ENCODE data around the gene COPB1. TPM values are rescaled to one million over a fixed set of nuclear protein-coding genes. Genes with fewer than 3 reads are reported as not detected.

Gene COPB1
- total and polyA plus RNA-seq, 9 of the 15 experiments (the other 6 are each of a cell fraction or from before 2014, with no cell fraction given), result 64.7 to 188 (median 91.6) TPM

DNA sequence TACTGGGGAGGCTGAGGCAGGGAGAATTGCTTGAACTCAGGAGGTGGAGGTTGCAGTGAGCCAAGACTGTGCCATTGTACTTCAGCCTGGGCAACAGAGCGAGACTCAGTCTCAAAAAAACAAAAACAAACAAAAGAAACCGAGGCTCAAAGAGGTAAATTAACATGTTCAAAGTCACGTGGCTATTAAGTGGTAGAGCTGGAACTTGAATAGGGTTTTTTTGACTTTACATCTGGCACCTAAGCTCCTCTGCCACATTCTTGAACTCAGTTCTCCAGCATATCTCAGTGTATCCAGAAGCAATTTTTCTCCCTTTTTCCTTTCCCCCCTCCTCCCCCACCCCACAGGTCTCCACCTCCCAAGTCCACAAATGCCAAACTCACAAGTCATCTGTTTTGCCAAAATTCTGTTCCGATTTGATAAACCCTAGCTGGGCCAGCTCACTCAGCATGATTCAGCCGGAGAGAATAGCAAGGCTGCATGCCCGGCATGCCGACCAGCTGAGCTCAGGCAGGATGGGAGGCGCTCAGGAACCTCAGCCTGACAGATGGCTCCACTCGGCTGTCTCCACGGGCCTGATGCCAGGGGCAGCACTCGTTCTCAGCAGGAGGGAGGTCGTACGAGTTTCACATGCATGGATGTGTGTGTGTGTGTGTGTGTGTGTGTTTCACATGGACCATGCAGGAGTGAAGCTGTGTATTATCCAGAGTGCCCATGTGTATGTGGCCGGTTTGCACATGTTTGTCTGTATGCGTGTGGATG, 77.4 kb downstream of the COPB1 start (continued):
- TF ChIP-seq, protein P1, sequence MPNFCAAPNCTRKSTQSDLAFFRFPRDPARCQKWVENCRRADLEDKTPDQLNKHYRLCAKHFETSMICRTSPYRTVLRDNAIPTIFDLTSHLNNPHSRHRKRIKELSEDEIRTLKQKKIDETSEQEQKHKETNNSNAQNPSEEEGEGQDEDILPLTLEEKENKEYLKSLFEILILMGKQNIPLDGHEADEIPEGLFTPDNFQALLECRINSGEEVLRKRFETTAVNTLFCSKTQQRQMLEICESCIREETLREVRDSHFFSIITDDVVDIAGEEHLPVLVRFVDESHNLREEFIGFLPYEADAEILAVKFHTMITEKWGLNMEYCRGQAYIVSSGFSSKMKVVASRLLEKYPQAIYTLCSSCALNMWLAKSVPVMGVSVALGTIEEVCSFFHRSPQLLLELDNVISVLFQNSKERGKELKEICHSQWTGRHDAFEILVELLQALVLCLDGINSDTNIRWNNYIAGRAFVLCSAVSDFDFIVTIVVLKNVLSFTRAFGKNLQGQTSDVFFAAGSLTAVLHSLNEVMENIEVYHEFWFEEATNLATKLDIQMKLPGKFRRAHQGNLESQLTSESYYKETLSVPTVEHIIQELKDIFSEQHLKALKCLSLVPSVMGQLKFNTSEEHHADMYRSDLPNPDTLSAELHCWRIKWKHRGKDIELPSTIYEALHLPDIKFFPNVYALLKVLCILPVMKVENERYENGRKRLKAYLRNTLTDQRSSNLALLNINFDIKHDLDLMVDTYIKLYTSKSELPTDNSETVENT (CRISPR knock-in tag; IDR thresholded peaks at IDR 0.05), result no peak
- TF ChIP-seq BMI1 (IDR thresholded peaks at IDR 0.05; ENCODE audit: low read length), result no peak
- peak; percentile 72 for TF ChIP-seq BHLHE40 (IDR thresholded peaks at IDR 0.05; ENCODE audit: low read length)
- TF ChIP-seq MTA2 (IDR thresholded peaks at IDR 0.05; ENCODE audit: low read depth), result peak; percentile 67
- TF ChIP-seq, protein P2, sequence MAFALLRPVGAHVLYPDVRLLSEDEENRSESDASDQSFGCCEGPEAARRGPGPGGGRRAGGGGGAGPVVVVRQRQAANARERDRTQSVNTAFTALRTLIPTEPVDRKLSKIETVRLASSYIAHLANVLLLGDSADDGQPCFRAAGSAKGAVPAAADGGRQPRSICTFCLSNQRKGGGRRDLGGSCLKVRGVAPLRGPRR (CRISPR knock-in tag; IDR thresholded peaks at IDR 0.05), result no peak
- TF ChIP-seq, protein P3, sequence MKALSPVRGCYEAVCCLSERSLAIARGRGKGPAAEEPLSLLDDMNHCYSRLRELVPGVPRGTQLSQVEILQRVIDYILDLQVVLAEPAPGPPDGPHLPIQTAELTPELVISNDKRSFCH (CRISPR knock-in tag; IDR thresholded peaks at IDR 0.05), result no peak
- TF ChIP-seq, protein P3 (tag; IDR thresholded peaks at IDR 0.05), result no peak
- TF ChIP-seq, protein P4, sequence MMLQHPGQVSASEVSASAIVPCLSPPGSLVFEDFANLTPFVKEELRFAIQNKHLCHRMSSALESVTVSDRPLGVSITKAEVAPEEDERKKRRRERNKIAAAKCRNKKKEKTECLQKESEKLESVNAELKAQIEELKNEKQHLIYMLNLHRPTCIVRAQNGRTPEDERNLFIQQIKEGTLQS (IDR thresholded peaks at IDR 0.05), result peak; percentile 56
- TF ChIP-seq, protein P4 (CRISPR knock-in tag; conservative IDR thresholded peaks at IDR 0.05), result no peak
- no peak for TF ChIP-seq JUNB (CRISPR knock-in tag; conservative IDR thresholded peaks at IDR 0.05)
- no peak for TF ChIP-seq ZNF589 (CRISPR knock-in tag; IDR thresholded peaks at IDR 0.05; ENCODE audit: low read depth)
- TF ChIP-seq CSDE1 (IDR thresholded peaks at IDR 0.05), result no peak
- TF ChIP-seq KLF16 (IDR thresholded peaks at IDR 0.05), result no peak
- no peak for TF ChIP-seq POLR2G (IDR thresholded peaks at IDR 0.05; ENCODE audit: low read depth, low read length)
- peak; percentile 21; the same call in 1 of the 2 replicates for TF ChIP-seq CC2D1A (IDR thresholded peaks at IDR 0.05)
- TF ChIP-seq RBM25 (IDR thresholded peaks at IDR 0.05; ENCODE audit: low read depth, low read length, severe bottlenecking), result no peak
- TF ChIP-seq SIRT6 (IDR thresholded peaks at IDR 0.05; ENCODE audit: low read depth, low read length), result no peak
- TF ChIP-seq ZNF695 (CRISPR knock-in tag; IDR thresholded peaks at IDR 0.05), result no peak
- TF ChIP-seq FOXJ2 (tag; IDR thresholded peaks at IDR 0.05), result no peak
- 0 out of 2 replicates have a peak, but pooled peaks have one; percentile 25 for TF ChIP-seq JUN (IDR thresholded peaks at IDR 0.05; ENCODE audit: borderline replicate concordance, low read depth, low read length)
- no peak for TF ChIP-seq JUN (CRISPR knock-in tag; IDR thresholded peaks at IDR 0.05; ENCODE audit: borderline replicate concordance)
- no peak for TF ChIP-seq MCM5 (IDR thresholded peaks at IDR 0.05; ENCODE audit: low read depth)
- TF ChIP-seq, protein P5, sequence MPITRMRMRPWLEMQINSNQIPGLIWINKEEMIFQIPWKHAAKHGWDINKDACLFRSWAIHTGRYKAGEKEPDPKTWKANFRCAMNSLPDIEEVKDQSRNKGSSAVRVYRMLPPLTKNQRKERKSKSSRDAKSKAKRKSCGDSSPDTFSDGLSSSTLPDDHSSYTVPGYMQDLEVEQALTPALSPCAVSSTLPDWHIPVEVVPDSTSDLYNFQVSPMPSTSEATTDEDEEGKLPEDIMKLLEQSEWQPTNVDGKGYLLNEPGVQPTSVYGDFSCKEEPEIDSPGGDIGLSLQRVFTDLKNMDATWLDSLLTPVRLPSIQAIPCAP (CRISPR knock-in tag; IDR thresholded peaks at IDR 0.05; ENCODE audit: borderline replicate concordance), result no peak
- TF ChIP-seq, protein P6, sequence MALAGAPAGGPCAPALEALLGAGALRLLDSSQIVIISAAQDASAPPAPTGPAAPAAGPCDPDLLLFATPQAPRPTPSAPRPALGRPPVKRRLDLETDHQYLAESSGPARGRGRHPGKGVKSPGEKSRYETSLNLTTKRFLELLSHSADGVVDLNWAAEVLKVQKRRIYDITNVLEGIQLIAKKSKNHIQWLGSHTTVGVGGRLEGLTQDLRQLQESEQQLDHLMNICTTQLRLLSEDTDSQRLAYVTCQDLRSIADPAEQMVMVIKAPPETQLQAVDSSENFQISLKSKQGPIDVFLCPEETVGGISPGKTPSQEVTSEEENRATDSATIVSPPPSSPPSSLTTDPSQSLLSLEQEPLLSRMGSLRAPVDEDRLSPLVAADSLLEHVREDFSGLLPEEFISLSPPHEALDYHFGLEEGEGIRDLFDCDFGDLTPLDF (CRISPR knock-in tag; IDR thresholded peaks at IDR 0.05), result no peak

Data from K562 (cell line).